GM10847 (cell line): ENCODE data around the gene PHACTR4.

ENCODE experiments used
- POLR2A ChIP-seq: IDR thresholded peaks from 2 replicates; pipeline ENCODE4 v1.6.1; 2011; ENCODE audit not compliant: insufficient read length; ENCODE audit errors: extremely low read depth

The PHACTR4 gene

GRCh38 chr1:28370239-28371009, 884 bp downstream of the PHACTR4 start:
- TF ChIP-seq POLR2A = no peak

- no peak for TF ChIP-seq POLR2A
Measured at GRCh38 chr1:28371010-28371377, 1.5 kb downstream of the PHACTR4 start.

- no peak for TF ChIP-seq POLR2A
Measured at GRCh38 chr1:28374297-28374696, 4.8 kb downstream of the PHACTR4 start.

GRCh38 chr1:28378906-28379305, 9.4 kb downstream of the PHACTR4 start:
- TF ChIP-seq POLR2A = no peak

- TF ChIP-seq POLR2A = no peak
Measured at GRCh38 chr1:28380394-28380793, 10.9 kb downstream of the PHACTR4 start.

- no peak for TF ChIP-seq POLR2A
Measured at GRCh38 chr1:28392027-28392652, 22.6 kb downstream of the PHACTR4 start.

GRCh38 chr1:28394136-28394535, 24.6 kb downstream of the PHACTR4 start:
- TF ChIP-seq POLR2A = no peak

GRCh38 chr1:28395181-28395580, 25.6 kb downstream of the PHACTR4 start:
- TF ChIP-seq POLR2A = no peak

- no peak for TF ChIP-seq POLR2A
Measured at GRCh38 chr1:28401760-28402159, 32.2 kb downstream of the PHACTR4 start.

GRCh38 chr1:28409090-28409489, 39.5 kb downstream of the PHACTR4 start:
- no peak for TF ChIP-seq POLR2A

GRCh38 chr1:28411656-28412055, 42.1 kb downstream of the PHACTR4 start:
- TF ChIP-seq POLR2A = no peak

- TF ChIP-seq POLR2A = no peak
Measured at GRCh38 chr1:28412731-28413130, 43.2 kb downstream of the PHACTR4 start.

- no peak for TF ChIP-seq POLR2A
Measured at GRCh38 chr1:28416509-28417194, 47.1 kb downstream of the PHACTR4 start.

GRCh38 chr1:28417441-28417922, 47.9 kb downstream of the PHACTR4 start:
- no peak for TF ChIP-seq POLR2A

GRCh38 chr1:28417926-28418637, 48.5 kb downstream of the PHACTR4 start:
- TF ChIP-seq POLR2A = no peak
